ENCODE data around the gene TTPAL. TPM values are rescaled to one million over a fixed set of nuclear protein-coding genes. Genes with fewer than 3 reads are reported as not detected.

TTPAL gene
- total RNA-seq, 1 experiment from 2014 or later = 21.1 TPM

DNA sequence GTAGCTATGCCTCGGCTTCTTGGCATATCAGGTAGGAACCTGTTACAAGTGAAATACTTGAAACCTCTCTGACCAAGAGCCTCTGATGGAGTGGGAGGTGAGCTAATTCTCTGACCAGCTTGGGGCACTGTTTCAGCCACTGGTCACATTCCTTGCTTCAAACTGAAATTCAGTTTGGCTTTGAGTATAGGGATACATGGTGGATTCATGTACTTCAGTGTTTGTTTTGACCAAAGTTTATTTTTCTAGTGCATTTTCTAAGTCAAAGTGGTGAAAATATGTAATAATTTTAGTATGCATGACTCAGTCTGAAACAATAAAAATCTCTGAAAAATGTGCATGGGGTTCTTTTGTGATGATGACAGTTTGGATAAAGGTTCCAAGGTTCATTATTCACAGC lies 18.6 kb downstream of the TTPAL start:
- H2BK20ac ChIP-seq (ENCODE audit: low read depth, low read length, poor library complexity, severe bottlenecking) = no peak overlapping the region
- Mint-ChIP-seq H3K27me3 (ENCODE audit: low read depth) (no peaks in the 10 kb centered on the region), H3K4me3 (no peak overlapping the region), H3K4me1 (no peaks in the 10 kb centered on the region), H3K36me3 (ENCODE audit: insufficient read depth in 1 of 3, low read depth in 3 of 3) (peaks cover 12 to 59% (median 50%) of the 10 kb centered on the region in 3 experiments; a peak in 6 of 7 replicates), H3K9me3 (no peaks in the 10 kb centered on the region), H3K27ac (peak overlapping the region in 2 of 3 experiments; percentile 45 to 75; a peak in 3 of 7 replicates)
- H3K14ac ChIP-seq (ENCODE audit: insufficient read depth, low read length) = no peak overlapping the region
- H2BK12ac ChIP-seq (ENCODE audit: insufficient read length, low read depth, low read length) = no peak overlapping the region
- H3K23me2 ChIP-seq (ENCODE audit: insufficient read length, low read depth, low read length, poor library complexity, severe bottlenecking) = no peaks in the 10 kb centered on the region
- no peaks in the 10 kb centered on the region for H3K9me3 ChIP-seq (ENCODE audit: control insufficient read depth, low read depth, low read length)
- no peaks in the 10 kb centered on the region for H3K79me2 ChIP-seq (ENCODE audit: insufficient read depth, low read length)
- no peak overlapping the region for H3T11ph ChIP-seq (ENCODE audit: low read length)
- no peaks in the 10 kb centered on the region for H3K4me1 ChIP-seq (ENCODE audit: insufficient read depth, low read length)
- no peak overlapping the region for H3K4me2 ChIP-seq (ENCODE audit: insufficient read depth, insufficient read length, low read length)
- H4K5ac ChIP-seq (ENCODE audit: insufficient read length, low read depth, low read length) = no peak overlapping the region
- H3K27me3 ChIP-seq (ENCODE audit: insufficient read depth, low read length) = no peaks in the 10 kb centered on the region
- no peak overlapping the region for H3K9ac ChIP-seq (ENCODE audit: extremely low read depth, insufficient read length, low read length)
- DNase-seq = no peak
- no peak overlapping the region for H3K27ac ChIP-seq (ENCODE audit: insufficient read length, low read depth, low read length)
- no peak overlapping the region for H4K91ac ChIP-seq (ENCODE audit: insufficient read length, low read depth, low read length)
- WGBS (ENCODE audit: extremely low coverage, insufficient read length, low lambda C conversion rate) = no CpG with 5 or more reads among the region's 1 CpG
- H4K20me1 ChIP-seq (ENCODE audit: control insufficient read depth, insufficient read depth, insufficient read length) = no peaks in the 10 kb centered on the region
- H3K23ac ChIP-seq (ENCODE audit: insufficient read length, low read depth, low read length) = no peak overlapping the region
- TF ChIP-seq, protein P1, sequence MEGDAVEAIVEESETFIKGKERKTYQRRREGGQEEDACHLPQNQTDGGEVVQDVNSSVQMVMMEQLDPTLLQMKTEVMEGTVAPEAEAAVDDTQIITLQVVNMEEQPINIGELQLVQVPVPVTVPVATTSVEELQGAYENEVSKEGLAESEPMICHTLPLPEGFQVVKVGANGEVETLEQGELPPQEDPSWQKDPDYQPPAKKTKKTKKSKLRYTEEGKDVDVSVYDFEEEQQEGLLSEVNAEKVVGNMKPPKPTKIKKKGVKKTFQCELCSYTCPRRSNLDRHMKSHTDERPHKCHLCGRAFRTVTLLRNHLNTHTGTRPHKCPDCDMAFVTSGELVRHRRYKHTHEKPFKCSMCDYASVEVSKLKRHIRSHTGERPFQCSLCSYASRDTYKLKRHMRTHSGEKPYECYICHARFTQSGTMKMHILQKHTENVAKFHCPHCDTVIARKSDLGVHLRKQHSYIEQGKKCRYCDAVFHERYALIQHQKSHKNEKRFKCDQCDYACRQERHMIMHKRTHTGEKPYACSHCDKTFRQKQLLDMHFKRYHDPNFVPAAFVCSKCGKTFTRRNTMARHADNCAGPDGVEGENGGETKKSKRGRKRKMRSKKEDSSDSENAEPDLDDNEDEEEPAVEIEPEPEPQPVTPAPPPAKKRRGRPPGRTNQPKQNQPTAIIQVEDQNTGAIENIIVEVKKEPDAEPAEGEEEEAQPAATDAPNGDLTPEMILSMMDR (conservative IDR thresholded peaks at IDR 0.05) = no peak
- no peak overlapping the region for H2BK5ac ChIP-seq (ENCODE audit: insufficient read length, low read length)
- no peaks in the 10 kb centered on the region for H3K79me1 ChIP-seq (ENCODE audit: insufficient read depth, low read depth, low read length, poor library complexity, severe bottlenecking)
- no peak overlapping the region for H3K4ac ChIP-seq (ENCODE audit: low read depth, low read length)
- H2BK120ac ChIP-seq (ENCODE audit: low read depth, low read length, poor library complexity, severe bottlenecking) = no peak overlapping the region
- H3K56ac ChIP-seq (ENCODE audit: insufficient read length, low read depth, low read length) = no peak overlapping the region
- no peak overlapping the region for H2AFZ ChIP-seq (ENCODE audit: low read length)
- H2BK15ac ChIP-seq (ENCODE audit: low read depth, low read length) = no peak overlapping the region
- no peak overlapping the region for H3K18ac ChIP-seq (ENCODE audit: insufficient read length, low read depth, low read length)
- H4K8ac ChIP-seq (replicated peaks; ENCODE audit: insufficient read length, low read depth, low read length) = no peak overlapping the region
- H2AK5ac ChIP-seq (ENCODE audit: insufficient read length, low read length) = no peak overlapping the region

All from H9 (cell line).